GM12873 (cell line): ENCODE results near the gene GTPBP4.

ENCODE experiments used
- CTCF ChIP-seq: IDR thresholded peaks from 2 replicates; pipeline ENCODE4 v1.5.1; 2012; ENCODE audit warnings: low read depth, mild to moderate bottlenecking, moderate library complexity, low read length, control low read depth; ENCODE audit not compliant: insufficient read depth; ENCODE audit errors: missing control alignments

GTPBP4 gene

GRCh38 chr10:972763-973162, 15.5 kb upstream of the GTPBP4 start:
- no peak for TF ChIP-seq CTCF

- TF ChIP-seq CTCF = no peak
Measured at GRCh38 chr10:974038-974784, 14.0 kb upstream of the GTPBP4 start.

- no peak for TF ChIP-seq CTCF
Measured at GRCh38 chr10:974785-975074, 13.5 kb upstream of the GTPBP4 start.

- no peak for TF ChIP-seq CTCF
Measured at GRCh38 chr10:976316-976715, 11.9 kb upstream of the GTPBP4 start.

- no peak for TF ChIP-seq CTCF
Measured at GRCh38 chr10:978826-979421, 9.3 kb upstream of the GTPBP4 start.

GRCh38 chr10:980468-981093, 7.7 kb upstream of the GTPBP4 start:
- no peak for TF ChIP-seq CTCF

- no peak for TF ChIP-seq CTCF
Measured at GRCh38 chr10:983401-983800, 4.8 kb upstream of the GTPBP4 start.
